Upper lobe of right lung (tissue), 1 donor: ENCODE results near the gene TAF4. TPM values are rescaled to one million over a fixed set of nuclear protein-coding genes. Genes with fewer than 3 reads are reported as not detected.

Experiments
- ATAC-seq: fragments of 200-7000 bp; cut with Tn5 transposase; one replicate; pipeline ENCODE4 v1.9.1; 2020; ENCODE audit warnings: mild to moderate bottlenecking, moderate library complexity
- DNase-seq: peaks from one replicate; pipeline ENCODE4 v3.0.0-alpha.2; 2020
- H3K27ac ChIP-seq: fragments of 200-600 bp; one replicate; pipeline ENCODE4 v1.8.0; 2022
- H3K27me3 ChIP-seq: fragments of 200-600 bp; one replicate; pipeline ENCODE4 v1.8.0; 2022; ENCODE audit warnings: mild to moderate bottlenecking
- H3K36me3 ChIP-seq: fragments of 200-600 bp; one replicate; pipeline ENCODE4 v1.8.0; 2022
- H3K4me1 ChIP-seq: fragments of 200-600 bp; one replicate; pipeline ENCODE4 v1.8.0; 2022
- H3K4me3 ChIP-seq: fragments of 200-600 bp; one replicate; pipeline ENCODE4 v1.8.0; 2022; ENCODE audit warnings: mild to moderate bottlenecking
- H3K9me3 ChIP-seq: fragments of 200-600 bp; one replicate; pipeline ENCODE4 v1.8.0; 2022
- CTCF ChIP-seq: fragments of 200-600 bp; IDR thresholded peaks from one replicate; pipeline ENCODE4 v1.8.0; 2022; ENCODE audit warnings: antibody characterized with exemption
- intact Hi-C: fragments of 100-400 bp; cut with DNase I; formaldehyde crosslinking; loops from one replicate; pipeline ENCODE4 v1.11.0; 2022
- total RNA-seq: library from RNA; stranded (reverse); fragmentation: NEBNext Ultra II Directional; extraction: Animal tissue kit (Norgen Biotek cat#: 25700); gene quantifications from one replicate; pipeline ENCODE4 v1.2.1, GENCODE V29; 2021
- donor health status: DM: no; HTN: yes; CAD: no; lungs with severe emphysema.

Gene TAF4
- total RNA-seq, 1 donor from 2014 or later: 19.6 TPM

- Histone ChIP-seq H3K9me3 (no peaks in the 10 kb centered on the region), H3K4me3 (no peak overlapping the region), H3K27me3 (no peaks in the 10 kb centered on the region), H3K36me3 (peaks cover 82% of the 10 kb centered on the region), H3K27ac (no peak overlapping the region), H3K4me1 (no peaks in the 10 kb centered on the region)
- DNase-seq: no peak
- ATAC-seq: no peak
- no peak for TF ChIP-seq CTCF
- intact Hi-C loops: no loop called here
Observed at GRCh38 chr20:62008643-62009183, 57.0 kb downstream of the TAF4 start.

DNA sequence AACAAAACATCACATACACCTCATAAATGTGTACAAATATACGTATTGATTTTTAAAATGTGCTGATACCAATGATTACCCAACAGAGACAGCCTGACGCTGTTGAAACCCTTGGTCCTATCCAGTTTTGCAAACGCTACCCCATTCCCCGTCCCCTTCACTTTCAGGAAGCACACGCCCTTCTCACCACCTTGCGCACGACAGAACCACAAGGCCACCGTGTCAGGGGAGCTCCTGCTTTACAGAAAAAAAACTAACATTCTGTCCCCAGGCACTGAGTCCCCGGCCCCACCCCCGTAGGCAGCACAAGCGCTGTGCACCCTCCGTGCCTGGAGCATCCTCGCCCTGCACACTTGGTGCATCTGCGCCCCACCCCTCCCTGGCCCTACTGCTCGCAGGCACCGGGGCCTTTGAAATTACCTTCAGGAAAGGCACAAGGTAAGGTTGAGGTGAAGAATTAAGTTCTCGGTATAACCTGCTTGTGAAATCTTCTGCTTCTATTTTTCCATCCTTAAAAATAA is 58.5 kb downstream of the TAF4 start:
- no peak overlapping the region for H3K4me3 ChIP-seq
- peaks cover 82% of the 10 kb centered on the region for H3K36me3 ChIP-seq
- no peaks in the 10 kb centered on the region for H3K9me3 ChIP-seq
- no peaks in the 10 kb centered on the region for H3K4me1 ChIP-seq
- intact Hi-C loops: no loop called here
- no peaks in the 10 kb centered on the region for H3K27me3 ChIP-seq
- H3K27ac ChIP-seq: no peak overlapping the region
- TF ChIP-seq CTCF: no peak
- ATAC-seq: no peak
- DNase-seq: no peak

GRCh38 chr20:62006482-62006881 is 59.2 kb downstream of the TAF4 start:
- no peaks in the 10 kb centered on the region for H3K4me1 ChIP-seq
- no peak for ATAC-seq
- intact Hi-C loops: no loop called here
- TF ChIP-seq CTCF: no peak
- H3K36me3 ChIP-seq: peaks cover 82% of the 10 kb centered on the region
- H3K27me3 ChIP-seq: no peaks in the 10 kb centered on the region
- H3K27ac ChIP-seq: no peak overlapping the region
- H3K9me3 ChIP-seq: no peaks in the 10 kb centered on the region
- DNase-seq: no peak
- H3K4me3 ChIP-seq: no peak overlapping the region

DNA sequence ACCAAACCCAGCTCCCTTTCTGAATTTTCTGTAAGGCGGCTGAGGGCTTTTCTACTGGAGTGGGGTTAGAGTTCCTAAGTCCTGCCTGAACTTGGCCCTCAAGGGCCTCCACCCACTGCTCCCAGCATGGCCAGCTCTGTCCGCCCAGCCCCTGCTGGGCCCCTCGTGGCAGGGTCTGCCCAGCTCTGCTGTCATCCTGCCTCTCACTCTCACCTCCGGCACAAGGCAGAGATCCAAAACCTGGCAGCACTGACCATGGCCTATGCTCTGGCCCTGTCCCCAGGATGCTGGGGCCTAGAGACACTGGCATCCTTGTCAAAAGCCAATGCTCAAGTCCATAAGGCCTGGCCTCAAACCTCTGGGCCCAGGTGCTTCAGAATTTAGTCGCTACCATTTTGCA is 61.1 kb downstream of the TAF4 start:
- TF ChIP-seq CTCF: no peak
- no peaks in the 10 kb centered on the region for H3K27me3 ChIP-seq
- H3K27ac ChIP-seq: no peak overlapping the region
- no peak overlapping the region for H3K4me3 ChIP-seq
- DNase-seq: no peak
- intact Hi-C loops: no loop called here
- no peak for ATAC-seq
- H3K4me1 ChIP-seq: no peaks in the 10 kb centered on the region
- H3K9me3 ChIP-seq: no peaks in the 10 kb centered on the region
- H3K36me3 ChIP-seq: peaks cover 95% of the 10 kb centered on the region

- Histone ChIP-seq H3K4me1 (no peaks in the 10 kb centered on the region), H3K27ac (no peak overlapping the region), H3K9me3 (no peaks in the 10 kb centered on the region), H3K36me3 (peaks cover 95% of the 10 kb centered on the region), H3K27me3 (no peaks in the 10 kb centered on the region), H3K4me3 (no peak overlapping the region)
- no peak for DNase-seq
- no peak for ATAC-seq
- TF ChIP-seq CTCF: no peak
- intact Hi-C loops: no loop called here
Observed at GRCh38 chr20:62003567-62004405, 61.9 kb downstream of the TAF4 start.
